Measurements from ENCODE around the gene ZNF3.

GRCh38 chr7:100053215-100053614, 28.3 kb downstream of the ZNF3 start:
- no peak for TF ChIP-seq POLR2A (IDR thresholded peaks at IDR 0.05; ENCODE audit: low read length)
- TF ChIP-seq GATA1 (IDR thresholded peaks at IDR 0.05; ENCODE audit: low read depth, low read length): no peak
